Measurements from ENCODE around the gene PCDHA1.
"Not testable (repeated sequence)": the region's sequence is repeated elsewhere in the genome, so short reads cannot be mapped to it uniquely, and the experiment has no call there.

Gene PCDHA1

DNA sequence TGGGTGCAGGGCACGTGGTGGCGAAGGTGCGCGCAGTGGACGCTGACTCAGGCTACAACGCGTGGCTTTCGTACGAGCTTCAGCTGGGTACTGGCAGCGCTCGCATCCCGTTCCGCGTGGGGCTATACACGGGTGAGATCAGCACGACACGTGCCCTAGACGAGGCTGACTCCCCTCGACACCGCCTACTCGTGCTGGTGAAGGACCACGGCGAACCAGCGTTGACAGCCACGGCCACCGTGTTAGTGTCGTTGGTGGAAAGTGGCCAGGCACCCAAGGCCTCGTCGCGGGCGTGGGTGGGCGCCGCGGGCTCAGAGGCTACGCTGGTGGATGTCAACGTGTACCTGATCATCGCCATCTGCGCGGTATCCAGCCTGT, 10.8 kb downstream of the PCDHA1 start:
- DNase-seq (ENCODE audit: insufficient read length, low spot score) (no peak), FAIRE-seq (no peak)

DNA sequence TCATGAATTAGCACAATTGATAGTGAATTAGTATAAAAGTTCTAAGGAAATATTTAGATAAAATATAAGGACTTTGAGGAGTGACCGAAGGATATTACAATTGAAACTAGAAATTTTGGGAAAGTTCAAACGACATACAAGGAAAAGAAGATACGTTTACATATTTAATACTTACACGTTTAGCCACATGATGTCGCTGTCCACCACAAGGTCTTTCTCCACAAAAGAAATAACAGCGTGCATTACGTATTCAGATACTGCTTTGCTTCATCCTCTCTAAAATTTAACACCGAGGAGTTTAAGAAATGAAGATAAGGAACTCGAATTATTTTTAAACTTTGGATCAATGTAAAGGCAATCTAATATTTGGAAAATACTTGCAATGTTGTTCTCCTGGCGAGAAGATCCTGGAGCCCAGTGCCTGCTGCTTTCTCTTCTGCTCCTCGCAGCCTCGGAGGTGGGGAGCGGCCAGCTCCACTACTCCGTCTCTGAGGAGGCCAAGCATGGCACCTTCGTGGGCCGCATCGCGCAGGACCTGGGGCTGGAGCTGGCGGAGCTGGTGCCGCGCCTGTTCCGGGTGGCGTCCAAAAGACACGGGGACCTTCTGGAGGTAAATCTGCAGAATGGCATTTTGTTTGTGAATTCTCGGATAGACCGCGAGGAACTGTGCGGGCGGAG, 15.0 kb downstream of the PCDHA1 start, which contains the start of gene PCDHA3:
Gene PCDHA3, plus strand, starts transcription at position 242 of the 678 bp plus-strand sequence.
- FAIRE-seq, result no peak
- no peak for TF ChIP-seq POLR2A (IDR thresholded peaks at IDR 0.05; ENCODE audit: low read depth, low read length)
- DNase-seq (ENCODE audit: insufficient read length, low spot score), result no peak

More for the DNA sequence above, 10.8 kb downstream of the PCDHA1 start:
- no peak for TF ChIP-seq POLR2A (IDR thresholded peaks at IDR 0.05; ENCODE audit: low read depth, low read length)

DNA sequence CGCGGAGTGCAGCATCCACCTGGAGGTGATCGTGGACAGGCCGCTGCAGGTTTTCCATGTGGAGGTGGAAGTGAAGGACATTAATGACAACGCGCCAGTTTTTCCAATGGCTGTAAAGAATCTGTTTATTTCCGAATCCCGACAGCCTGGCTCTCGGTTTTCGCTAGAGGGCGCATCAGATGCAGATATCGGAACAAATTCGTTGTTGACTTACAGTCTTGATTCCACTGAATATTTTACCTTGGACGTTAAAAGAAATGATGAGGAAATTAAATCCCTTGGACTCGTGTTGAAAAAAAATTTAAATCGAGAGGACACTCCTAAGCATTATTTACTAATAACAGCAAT, 15.5 kb downstream of the PCDHA1 start:
- TF ChIP-seq POLR2A (IDR thresholded peaks at IDR 0.05; ENCODE audit: low read depth, low read length), result no peak
- no peak for FAIRE-seq
- DNase-seq (ENCODE audit: insufficient read length, low spot score), result no peak

DNA sequence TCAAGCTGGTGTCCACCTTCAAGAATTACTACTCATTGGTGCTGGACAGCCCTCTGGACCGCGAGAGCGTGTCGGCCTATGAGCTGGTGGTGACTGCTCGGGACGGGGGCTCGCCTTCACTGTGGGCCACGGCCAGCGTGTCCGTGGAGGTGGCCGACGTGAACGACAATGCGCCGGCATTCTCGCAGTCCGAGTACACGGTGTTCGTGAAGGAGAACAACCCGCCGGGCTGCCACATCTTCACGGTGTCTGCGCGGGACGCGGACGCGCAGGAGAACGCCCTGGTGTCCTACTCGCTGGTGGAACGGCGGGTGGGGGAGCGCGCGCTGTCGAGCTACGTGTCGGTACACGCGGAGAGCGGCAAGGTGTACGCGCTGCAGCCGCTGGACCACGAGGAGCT, 16.4 kb downstream of the PCDHA1 start:
- not testable (repeated sequence) for DNase-seq (ENCODE audit: insufficient read length, low spot score); FAIRE-seq

DNA sequence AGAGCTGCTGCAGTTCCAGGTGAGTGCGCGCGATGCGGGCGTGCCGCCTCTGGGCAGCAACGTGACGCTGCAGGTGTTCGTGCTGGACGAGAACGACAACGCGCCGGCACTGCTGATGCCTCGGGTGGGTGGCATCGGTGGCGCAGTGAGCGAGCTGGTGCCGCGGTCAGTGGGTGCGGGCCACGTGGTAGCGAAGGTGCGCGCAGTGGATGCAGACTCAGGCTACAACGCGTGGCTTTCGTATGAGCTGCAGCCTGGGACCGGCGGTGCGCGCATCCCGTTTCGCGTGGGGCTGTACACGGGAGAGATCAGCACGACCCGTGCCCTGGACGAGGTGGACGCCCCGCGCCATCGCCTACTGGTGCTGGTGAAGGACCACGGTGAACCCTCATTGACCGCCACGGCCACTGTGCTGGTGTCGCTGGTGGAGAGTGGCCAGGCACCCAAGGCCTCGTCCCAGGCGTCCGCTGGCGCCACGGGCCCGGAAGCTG, 16.9 kb downstream of the PCDHA1 start:
- DNase-seq (ENCODE audit: insufficient read length, low spot score) (no peak), FAIRE-seq (no peak)
- no peak for TF ChIP-seq POLR2A (IDR thresholded peaks at IDR 0.05; ENCODE audit: low read depth, low read length)

DNA sequence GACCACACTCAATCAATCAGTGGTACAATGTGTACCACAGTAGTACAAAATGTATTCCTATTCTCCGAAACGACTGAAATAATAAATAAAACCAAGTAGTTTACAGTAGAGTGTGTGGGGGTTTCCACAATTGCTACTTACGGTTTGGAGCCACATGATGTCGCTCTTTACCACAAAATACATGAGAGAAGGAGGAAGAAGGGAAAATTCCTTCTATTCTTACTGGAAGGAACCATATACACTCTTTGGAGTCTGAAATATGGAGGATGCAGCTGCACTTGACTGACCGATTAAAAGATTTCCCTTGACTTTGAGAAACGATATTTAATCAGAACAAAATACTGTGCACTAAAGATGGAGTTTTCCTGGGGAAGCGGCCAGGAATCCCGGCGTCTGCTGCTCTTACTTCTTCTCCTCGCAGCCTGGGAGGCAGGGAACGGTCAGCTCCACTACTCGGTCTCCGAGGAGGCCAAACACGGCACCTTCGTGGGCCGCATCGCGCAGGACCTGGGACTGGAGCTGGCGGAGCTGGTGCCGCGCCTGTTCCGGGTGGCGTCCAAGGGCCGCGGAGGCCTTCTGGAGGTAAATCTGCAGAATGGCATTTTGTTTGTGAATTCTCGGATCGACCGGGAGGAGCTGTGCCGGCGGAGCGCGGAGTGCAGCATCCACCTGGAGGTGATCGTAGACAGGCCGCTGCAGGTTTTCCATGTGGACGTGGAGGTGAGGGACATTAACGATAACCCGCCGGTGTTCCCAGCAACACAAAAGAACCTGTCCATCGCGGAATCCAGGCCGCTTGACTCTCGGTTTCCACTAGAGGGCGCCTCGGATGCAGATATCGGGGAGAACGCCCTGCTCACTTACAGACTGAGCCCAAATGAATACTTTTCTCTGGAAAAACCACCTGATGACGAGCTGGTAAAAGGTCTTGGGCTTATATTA, 21.2 kb downstream of the PCDHA1 start, which contains the start of gene PCDHA4:
Gene PCDHA4, plus strand, starts transcription at position 235 of the 942 bp plus-strand sequence.
- DNase-seq (ENCODE audit: insufficient read length, low spot score) (no peak), FAIRE-seq (peak; percentile 71)
- TF ChIP-seq POLR2A (IDR thresholded peaks at IDR 0.05; ENCODE audit: low read depth, low read length), result no peak

DNA sequence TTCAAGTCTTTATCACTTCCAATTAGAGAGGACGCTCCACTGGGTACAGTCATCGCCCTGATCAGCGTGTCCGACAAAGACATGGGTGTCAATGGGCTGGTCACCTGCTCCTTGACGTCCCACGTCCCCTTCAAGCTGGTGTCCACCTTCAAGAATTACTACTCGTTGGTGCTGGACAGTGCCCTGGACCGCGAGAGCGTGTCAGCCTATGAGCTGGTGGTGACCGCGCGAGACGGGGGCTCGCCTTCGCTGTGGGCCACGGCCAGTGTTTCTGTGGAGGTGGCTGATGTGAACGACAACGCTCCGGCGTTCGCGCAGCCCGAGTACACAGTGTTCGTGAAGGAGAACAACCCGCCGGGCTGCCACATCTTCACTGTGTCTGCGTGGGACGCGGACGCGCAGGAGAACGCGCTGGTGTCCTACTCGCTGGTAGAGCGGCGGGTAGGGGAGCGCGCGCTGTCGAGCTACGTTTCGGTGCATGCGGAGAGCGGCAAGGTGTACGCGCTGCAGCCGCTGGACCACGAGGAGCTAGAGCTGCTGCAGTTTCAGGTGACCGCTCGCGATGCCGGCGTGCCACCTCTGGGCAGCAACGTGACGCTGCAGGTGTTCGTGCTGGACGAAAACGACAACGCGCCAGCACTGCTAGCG, 22.4 kb downstream of the PCDHA1 start:
- FAIRE-seq; DNase-seq (ENCODE audit: insufficient read length, low spot score): not testable (repeated sequence)

DNA sequence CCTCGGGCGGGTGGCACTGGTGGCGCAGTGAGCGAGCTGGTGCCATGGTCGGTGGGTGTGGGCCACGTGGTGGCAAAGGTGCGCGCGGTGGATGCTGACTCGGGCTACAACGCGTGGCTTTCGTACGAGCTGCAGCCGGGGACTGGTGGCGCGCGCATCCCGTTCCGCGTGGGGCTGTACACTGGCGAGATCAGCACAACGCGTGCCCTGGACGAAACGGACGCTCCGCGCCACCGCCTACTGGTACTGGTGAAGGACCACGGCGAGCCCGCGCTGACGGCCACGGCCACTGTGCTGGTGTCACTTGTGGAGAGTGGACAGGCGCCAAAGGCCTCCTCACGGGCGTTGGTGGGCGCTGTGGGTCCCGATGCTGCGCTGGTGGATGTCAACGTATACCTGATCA, 22.9 kb downstream of the PCDHA1 start:
- DNase-seq (ENCODE audit: insufficient read length, low spot score) (no peak), FAIRE-seq (no peak)
- TF ChIP-seq POLR2A (IDR thresholded peaks at IDR 0.05; ENCODE audit: low read depth, low read length), result no peak

DNA sequence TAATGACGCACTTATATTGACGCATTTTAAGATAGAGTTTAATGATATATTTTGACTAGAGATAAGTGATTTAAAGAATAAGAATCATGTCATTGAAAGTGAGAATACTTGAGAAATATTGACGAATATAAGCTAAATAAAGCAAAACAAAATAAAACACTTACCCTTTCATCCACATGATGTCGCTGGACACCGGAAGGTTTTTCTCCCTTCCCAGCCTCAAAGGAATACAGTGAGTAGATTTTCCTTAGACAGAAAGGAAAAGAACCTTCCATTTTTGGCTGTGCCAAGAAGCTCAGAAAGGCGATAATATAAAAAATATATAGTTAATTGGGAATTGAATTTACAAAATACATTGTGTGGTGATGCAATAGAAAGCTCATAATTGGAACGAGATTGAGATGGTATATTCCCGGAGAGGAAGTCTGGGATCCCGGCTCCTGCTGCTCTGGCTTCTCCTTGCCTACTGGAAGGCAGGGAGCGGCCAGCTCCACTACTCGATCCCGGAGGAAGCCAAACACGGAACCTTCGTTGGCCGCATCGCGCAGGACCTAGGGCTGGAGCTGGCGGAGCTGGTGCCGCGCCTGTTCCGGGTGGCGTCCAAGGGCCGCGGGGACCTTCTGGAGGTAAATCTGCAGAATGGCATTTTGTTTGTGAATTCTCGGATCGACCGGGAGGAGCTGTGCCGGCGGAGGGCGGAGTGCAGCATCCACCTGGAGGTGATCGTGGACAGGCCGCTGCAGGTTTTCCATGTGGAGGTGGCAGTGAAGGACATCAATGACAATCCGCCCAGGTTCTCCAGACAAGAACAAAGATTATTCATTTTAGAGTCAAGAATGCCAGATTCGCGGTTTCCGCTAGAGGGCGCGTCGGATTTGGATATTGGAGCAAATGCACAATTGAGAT, 35.7 kb downstream of the PCDHA1 start, which contains the start of gene PCDHA5:
Gene PCDHA5, plus strand, starts transcription at position 239 of the 906 bp plus-strand sequence.
- FAIRE-seq (no peak), DNase-seq (ENCODE audit: insufficient read length, low spot score) (no peak)
- no peak for TF ChIP-seq POLR2A (IDR thresholded peaks at IDR 0.05; ENCODE audit: low read depth, low read length)

DNA sequence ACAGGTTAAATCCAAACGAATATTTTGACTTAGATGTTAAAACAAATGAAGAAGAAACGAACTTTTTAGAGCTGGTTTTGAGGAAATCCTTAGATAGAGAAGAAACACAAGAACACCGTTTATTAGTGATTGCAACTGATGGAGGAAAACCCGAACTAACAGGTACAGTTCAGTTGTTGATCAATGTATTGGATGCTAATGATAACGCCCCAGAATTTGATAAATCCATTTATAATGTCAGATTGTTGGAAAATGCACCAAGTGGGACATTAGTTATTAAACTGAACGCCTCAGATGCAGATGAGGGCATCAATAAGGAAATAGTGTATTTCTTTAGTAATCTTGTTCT, 36.3 kb downstream of the PCDHA1 start:
- no peak for FAIRE-seq
- DNase-seq (ENCODE audit: insufficient read length, low spot score), result no peak
- TF ChIP-seq POLR2A (IDR thresholded peaks at IDR 0.05; ENCODE audit: low read depth, low read length), result no peak

DNA sequence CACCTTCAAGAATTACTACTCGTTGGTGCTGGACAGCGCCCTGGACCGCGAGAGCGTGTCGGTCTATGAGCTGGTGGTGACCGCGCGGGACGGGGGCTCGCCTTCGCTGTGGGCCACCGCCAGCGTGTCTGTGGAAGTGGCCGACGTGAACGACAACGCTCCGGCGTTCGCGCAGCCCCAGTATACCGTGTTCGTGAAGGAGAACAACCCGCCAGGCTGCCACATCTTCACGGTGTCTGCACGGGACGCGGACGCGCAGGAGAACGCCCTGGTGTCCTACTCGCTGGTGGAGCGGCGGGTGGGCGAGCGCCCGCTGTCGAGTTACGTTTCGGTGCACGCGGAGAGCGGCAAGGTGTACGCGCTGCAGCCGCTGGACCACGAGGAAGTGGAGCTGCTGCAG, 37.0 kb downstream of the PCDHA1 start:
- not testable (repeated sequence) for FAIRE-seq; DNase-seq (ENCODE audit: insufficient read length, low spot score)

DNA sequence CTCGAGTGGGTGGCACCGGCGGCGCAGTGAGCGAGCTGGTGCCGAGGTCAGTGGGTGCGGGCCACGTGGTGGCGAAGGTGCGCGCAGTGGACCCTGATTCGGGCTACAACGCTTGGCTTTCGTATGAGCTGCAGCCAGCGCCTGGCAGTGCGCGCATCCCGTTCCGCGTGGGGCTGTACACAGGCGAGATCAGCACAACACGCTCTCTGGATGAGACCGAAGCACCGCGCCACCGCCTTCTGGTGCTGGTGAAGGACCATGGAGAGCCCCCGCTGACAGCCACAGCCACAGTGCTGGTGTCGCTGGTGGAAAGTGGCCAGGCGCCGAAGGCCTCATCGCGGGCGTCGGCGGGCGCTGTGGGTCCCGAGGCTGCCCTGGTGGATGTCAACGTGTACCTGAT, 37.5 kb downstream of the PCDHA1 start:
- FAIRE-seq (no peak), DNase-seq (ENCODE audit: insufficient read length, low spot score) (no peak)
- TF ChIP-seq POLR2A (IDR thresholded peaks at IDR 0.05; ENCODE audit: low read depth, low read length), result no peak

DNA sequence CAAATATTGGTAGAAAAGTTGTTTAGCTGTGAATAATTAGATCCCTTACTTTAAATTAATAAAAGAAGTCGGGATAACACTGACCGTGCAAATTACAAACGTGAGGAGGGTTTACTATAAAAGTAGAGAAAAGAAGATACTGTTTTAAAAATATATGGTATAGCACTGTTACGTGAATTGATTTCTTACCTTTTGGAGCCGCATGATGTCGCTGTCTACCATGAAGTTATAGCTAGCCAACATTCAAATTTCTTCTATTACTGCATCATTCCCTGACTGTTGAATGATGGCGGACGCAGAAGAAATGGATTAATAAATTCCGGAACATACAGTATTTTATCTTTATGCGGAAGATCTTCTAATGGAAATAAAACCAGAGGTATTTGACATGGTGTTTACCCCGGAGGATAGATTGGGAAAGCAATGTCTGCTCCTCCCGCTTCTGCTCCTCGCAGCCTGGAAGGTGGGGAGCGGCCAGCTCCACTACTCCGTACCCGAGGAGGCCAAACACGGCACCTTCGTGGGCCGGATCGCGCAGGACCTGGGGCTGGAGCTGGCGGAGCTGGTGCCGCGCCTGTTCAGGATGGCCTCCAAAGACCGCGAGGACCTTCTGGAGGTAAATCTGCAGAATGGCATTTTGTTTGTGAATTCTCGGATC, 41.9 kb downstream of the PCDHA1 start, which contains the start of gene PCDHA6:
Gene PCDHA6, plus strand, starts transcription at position 257 of the 658 bp plus-strand sequence. Its CDS starts 132 bp downstream, at position 389.
- DNase-seq (ENCODE audit: insufficient read length, low spot score), result no peak

More for the DNA sequence above, 41.9 kb downstream of the PCDHA1 start, which contains the start of gene PCDHA6:
- TF ChIP-seq POLR2A (IDR thresholded peaks at IDR 0.05; ENCODE audit: low read depth, low read length), result no peak
- no peak for FAIRE-seq
